ENCODE results near the gene KCNAB2.

GRCh38 chr1:6133146-6133895, 87.6 kb downstream of the KCNAB2 start:
- TF ChIP-seq CTCF (IDR thresholded peaks at IDR 0.05; ENCODE audit: low read depth, low read length) = no peak
- TF ChIP-seq EZH2phosphoT487 (IDR thresholded peaks at IDR 0.05; ENCODE audit: low read depth) = no peak

Measured in OCI-LY3 (cell line).